ENCODE measurements around the gene INCENP.

Gene INCENP

GRCh38 chr11:62141111-62142042 is 17.6 kb downstream of the INCENP start:
- DNase-seq (ENCODE audit: low read depth) = no peak

GRCh38 chr11:62142043-62142375 is 18.2 kb downstream of the INCENP start:
- no peak for DNase-seq (ENCODE audit: low read depth)

- no peak for DNase-seq (ENCODE audit: low read depth)
Measured at GRCh38 chr11:62142921-62143320, 19.1 kb downstream of the INCENP start.

- no peak for DNase-seq (ENCODE audit: low read depth)
Measured at GRCh38 chr11:62143727-62144126, 19.9 kb downstream of the INCENP start.

- DNase-seq (ENCODE audit: low read depth) = no peak
Measured at GRCh38 chr11:62144641-62145255, 20.9 kb downstream of the INCENP start.

DNA sequence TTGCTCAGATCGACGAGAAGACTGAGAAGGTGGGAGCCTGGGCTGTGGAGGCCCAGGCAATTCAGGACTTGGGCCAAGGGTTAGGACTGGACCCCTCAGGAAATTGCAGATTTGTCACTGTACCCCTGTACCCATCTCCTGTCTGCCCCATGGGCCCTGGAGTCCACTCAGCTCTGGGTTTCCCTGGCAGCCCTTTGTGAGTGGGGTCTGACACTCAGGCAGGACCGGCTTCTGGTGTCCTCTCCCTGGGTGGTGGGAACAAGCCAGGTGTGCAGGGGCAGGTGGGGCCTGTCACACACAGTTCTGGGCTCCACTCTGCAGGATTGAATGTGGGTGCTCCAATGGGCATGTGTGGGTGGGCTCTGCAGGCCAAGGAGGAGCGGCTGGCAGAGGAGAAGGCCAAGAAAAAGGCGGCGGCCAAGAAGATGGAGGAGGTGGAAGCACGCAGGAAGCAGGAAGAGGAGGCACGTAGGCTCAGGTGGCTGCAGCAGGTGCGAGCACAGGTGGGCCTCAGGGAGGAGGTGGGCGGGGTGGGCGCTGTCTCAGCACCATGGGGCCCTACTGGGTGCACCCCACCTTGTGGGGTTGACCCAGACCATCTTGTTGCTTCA is 21.6 kb downstream of the INCENP start:
- DNase-seq (ENCODE audit: low read depth) = no peak

GRCh38 chr11:62146476-62147200 is 22.8 kb downstream of the INCENP start:
- DNase-seq (ENCODE audit: low read depth) = no peak

- no peak for DNase-seq (ENCODE audit: low read depth)
Measured at GRCh38 chr11:62147545-62147944, 23.7 kb downstream of the INCENP start.

GRCh38 chr11:62148271-62148980 is 24.6 kb downstream of the INCENP start:
- no peak for DNase-seq (ENCODE audit: low read depth)

- DNase-seq (ENCODE audit: low read depth) = no peak
Measured at GRCh38 chr11:62149986-62150886, 26.4 kb downstream of the INCENP start.

- DNase-seq (ENCODE audit: low read depth) = no peak
Measured at GRCh38 chr11:62150887-62151736, 27.3 kb downstream of the INCENP start.

GRCh38 chr11:62151737-62152102 is 27.9 kb downstream of the INCENP start:
- no peak for DNase-seq (ENCODE audit: low read depth)

- DNase-seq (ENCODE audit: low read depth) = no peak
Measured at GRCh38 chr11:62152245-62153086, 28.7 kb downstream of the INCENP start.

DNA sequence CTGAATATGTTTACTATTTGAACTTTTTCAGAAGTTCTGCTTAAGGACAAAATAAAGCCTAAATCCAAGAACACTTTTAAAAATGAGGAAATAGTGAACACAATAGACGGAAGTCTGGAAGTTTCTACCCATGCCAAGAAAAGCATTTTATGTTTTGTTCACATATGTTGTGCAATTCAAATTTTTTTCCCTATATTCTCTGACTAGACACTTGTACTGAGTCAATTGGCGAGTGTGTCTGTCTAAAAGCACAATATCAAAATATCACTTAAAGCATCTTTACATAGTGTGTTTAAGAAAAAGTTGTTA is 29.2 kb downstream of the INCENP start:
- no peak for DNase-seq (ENCODE audit: low read depth)

- no peak for DNase-seq (ENCODE audit: low read depth)
Measured at GRCh38 chr11:62153617-62154016, 29.8 kb downstream of the INCENP start.

- no peak for DNase-seq (ENCODE audit: low read depth)
Measured at GRCh38 chr11:62157603-62158002, 33.8 kb downstream of the INCENP start.

GRCh38 chr11:62166371-62166770 is 42.6 kb downstream of the INCENP start:
- no peak for DNase-seq (ENCODE audit: low read depth)

DNA sequence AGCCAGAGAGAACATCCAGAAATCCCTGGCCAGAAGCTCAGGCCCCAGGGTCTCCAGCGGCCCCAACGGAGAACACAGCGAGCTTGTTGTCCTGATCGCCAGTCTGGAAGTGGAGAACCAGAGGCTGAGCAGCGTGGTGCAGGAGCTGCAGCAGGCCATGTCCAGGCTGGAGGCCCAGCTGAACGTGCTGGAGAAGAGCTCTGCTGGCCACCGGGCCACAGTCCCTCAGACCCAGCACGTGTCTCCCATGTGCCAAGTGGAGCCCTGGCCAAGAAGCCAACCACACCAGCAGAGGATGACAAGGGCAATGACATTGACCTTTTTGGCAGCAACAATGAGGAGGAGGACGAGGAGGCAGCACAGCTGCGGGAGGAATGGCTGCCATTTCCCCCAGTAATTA is 45.6 kb downstream of the INCENP start:
- DNase-seq (ENCODE audit: low read depth) = no peak

DNA sequence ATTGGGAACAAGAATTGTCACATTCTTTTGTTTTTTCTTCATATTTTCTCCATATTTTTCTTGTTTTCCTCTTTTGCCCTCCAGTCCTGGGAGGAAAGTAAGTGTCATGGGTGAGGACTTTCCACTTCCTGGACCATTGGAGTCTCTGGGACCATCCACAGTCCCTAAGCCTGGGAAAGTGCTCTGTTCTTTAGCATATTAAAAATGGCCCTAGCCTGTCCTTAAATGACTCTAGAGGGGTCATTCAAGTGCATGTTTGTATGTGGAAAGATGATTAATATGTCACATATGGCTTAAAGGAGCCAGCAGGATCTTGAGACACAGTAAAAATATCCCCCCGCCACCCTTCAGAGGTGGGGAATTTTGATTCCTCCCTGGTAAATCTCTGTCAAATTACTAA is 46.1 kb downstream of the INCENP start:
- no peak for DNase-seq (ENCODE audit: low read depth)
